GM21737 (cell line): ENCODE results near the gene DPP6.

ENCODE experiments used
- ATAC-seq: cut with Tn5 transposase; IDR thresholded peaks from one replicate; pipeline ENCODE4 v1.9.1; 2021; ENCODE audit warnings: mild to moderate bottlenecking, moderate library complexity; ENCODE audit not compliant: unreplicated experiment

The DPP6 gene

DNA sequence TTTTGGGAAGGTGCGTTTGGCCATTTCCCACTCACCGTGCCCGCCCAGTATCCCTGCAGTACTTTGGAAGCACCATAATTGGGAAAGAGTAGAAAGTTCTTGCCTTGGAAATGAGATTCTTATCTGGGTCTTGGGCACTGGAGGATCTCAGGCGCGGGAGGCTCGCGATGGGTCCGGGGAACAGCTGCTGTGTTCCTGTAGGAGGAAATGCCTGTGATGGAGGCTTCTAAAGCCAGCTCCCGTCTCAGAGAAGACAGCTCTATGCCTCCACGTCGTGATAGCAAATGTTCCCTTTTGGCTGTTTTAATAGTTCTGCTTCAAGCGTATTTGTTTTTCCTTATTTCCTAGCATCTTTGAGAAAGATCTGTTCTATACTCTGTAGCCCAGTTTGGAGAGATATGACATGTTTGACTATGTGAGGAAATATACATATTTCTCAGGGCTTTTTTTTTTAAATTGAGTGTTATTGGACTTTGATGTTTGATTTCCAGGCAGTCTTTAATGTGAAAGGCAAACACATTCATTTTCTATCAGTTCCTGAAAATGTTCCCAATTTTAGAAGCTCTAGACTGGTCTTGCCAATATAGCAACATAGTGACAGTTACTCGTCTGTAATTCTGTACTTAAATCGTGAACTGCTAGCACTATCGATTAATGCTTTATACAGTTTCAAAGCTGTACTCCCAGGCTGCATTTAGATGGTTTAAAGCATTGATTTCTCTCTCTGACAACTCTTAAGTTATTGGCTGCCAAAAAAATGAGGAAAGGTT is 280.8 kb downstream of the DPP6 start:
- no peak for ATAC-seq

DNA sequence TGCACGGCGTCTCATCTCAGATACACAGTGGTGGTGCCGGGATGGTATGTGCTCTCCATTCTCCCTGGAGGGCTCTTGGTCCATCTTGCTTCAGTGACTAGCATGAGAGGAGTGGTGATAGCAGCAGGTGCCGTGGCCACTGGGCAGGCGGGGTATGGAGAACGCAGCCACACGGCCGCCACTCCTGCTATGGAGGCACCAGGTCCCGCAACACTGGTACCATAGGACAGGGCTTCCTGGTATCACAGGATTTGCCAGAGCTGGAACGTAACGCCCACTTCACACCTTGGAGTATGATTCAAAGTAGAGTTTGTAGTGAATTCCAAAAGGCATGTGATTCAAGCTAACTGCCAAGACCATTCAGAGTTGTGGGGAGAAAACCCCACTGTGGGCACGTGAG is 284.1 kb downstream of the DPP6 start:
- no peak for ATAC-seq

DNA sequence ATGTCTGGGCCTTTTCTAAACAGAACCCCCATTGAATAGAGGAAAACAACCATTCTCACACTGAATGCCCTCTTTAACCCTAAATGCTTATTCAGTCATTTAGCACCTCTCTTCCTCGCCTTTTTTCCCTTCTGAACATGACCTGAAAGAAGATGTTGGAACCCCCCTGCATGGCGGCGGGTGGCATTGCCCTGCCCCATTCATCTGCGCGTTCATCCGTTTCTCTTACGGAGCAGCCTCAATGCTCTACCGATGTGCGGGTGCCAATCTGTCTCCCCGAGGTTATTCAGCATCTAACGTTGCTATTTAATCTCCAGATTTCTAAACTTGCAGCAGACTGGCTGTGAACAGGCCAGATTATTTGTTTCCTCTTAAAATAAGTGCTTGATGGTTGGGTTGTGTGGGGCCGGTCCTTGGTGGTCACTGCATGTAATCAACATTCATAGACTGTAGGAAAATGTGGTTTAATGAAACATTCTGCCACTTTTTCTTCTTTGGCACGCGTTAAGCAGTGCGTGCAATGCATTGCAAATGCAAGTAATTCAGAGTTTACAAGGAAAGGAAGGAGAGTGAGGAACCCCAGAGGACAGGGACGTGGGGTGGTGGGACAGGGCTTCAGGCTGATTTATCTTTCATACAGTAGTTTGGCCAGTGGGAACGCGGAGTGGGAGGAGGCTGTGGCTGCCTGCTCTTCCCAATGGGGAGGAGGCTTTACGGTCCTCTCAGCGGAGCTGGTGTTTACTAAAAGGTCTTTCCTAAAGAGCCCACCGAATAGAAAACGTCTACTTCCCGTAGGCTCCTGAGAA is 286.7 kb downstream of the DPP6 start:
- no peak for ATAC-seq

DNA sequence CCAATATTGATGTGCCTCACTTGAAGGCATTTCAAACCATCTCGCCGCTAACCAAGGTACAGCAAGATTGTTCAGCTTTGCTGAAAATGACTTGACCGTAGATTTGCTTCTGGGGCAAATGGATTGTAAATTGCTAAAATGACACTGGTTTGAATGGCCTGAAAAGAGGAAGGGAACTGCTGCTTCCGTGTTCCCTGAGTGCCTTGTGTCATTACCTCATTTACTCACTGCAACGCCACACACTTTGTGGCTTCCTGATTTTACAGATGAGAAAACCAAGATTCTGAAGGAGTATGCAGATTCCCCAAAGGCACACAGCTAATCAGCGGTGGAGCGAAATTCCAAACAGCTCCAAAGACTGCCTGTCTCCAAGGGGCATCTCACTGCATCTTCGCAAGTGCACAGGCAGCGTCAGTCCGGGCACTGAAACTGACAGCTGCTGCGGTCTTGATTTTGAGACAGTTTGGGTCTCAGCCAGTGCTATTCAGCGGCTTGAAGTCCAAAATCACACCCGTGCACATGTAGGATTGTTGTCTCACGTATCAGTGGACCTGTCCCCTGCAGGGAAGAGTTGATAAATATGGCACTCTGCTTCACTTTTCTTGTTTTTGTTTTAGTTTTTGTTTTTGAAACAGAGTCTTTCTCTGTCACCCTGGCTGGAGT is 290.9 kb downstream of the DPP6 start:
- ATAC-seq, result no peak

DNA sequence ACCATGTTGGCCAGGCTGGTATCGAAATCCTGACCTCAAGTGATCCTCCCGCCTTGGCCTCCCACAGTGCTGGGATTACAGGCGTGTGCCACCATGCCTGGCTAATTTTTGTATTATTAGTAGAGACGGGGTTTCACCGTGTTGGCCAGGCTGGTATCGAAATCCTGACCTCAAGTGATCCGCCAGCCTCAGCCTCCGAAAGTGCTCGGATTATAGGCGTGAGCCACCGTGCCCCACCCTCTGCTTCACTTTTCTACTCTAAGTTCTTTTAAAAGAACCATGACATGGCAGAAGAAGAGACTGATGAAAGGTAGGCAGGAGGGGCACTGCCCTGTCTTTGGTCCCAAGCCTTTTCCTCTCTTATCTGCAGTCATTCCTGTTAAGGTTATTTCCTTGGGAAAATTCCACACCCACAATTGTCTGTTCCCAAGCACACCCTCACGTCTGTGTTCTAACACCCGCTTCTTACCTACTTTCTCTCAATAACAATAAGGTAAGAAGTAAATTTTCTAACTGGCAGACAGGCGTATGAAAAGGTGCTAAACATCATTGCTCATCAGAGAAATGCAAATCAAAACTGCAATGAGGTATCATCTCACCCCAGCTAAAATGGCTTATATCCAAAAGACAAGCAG is 291.7 kb downstream of the DPP6 start:
- no peak for ATAC-seq

DNA sequence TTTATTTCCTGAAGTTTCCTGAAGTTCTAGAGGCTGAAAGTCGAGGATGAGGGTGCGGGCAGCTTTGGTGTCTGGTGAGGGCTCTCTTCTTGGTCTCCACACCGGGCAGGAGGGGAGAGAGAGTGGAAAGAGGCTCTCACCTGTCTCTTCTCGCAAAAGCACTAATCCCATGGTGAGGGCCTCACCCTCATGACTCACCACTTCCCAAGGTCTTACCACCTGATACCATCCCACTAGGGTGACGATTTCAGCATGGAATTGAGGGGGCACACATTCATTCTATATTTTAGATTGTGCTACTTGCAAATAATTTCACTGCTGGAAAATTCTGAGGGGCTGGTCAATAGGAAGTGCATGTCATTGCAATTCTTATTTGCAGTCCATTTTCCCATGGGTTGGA is 292.9 kb downstream of the DPP6 start:
- ATAC-seq, result no peak

DNA sequence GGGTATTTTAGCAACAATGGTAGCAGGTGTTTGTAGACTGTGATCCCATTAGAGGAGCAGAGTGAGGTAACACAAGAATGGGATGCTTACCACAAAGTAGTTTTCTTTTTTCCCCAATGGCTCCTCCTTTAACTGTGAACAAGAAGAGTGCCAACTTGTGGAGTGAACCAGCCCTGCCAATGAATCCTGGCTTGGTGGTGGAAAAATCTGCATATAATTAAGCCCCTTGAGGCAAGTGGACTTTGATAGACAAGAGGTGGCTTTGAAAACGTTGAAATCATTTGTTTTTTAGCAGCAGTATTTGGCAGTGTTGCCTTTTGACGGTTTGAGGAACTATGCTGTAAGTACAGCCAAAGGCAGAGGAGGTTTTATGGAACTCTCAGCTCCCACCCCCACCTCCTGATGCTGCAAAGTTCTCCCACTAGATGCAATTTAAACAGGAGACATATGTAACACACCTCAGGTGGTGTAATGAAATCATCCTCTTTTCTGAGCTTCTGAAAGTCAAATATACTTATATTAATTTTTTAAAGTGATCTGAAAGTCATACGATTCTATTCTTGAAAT is 295.6 kb downstream of the DPP6 start:
- ATAC-seq, result no peak

DNA sequence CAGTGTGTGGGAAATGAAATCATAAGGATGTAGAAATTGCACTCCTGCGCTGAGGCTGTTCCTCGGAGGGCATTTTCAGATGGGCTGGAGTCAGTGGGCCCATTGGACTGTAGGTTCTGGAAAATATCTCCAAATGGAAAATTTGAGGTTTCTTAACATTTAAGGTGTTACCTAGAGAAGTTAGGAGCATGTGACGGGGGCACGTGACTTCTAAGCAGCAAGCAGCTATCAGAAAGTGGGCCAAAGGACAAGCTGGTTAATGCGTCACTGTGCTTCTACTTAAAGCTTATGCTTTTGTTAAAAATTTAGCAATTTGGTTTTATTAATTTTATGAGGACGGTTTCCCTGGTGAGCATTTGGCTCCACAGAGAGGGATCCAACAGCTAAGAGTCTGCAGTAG is 298.7 kb downstream of the DPP6 start:
- no peak for ATAC-seq

DNA sequence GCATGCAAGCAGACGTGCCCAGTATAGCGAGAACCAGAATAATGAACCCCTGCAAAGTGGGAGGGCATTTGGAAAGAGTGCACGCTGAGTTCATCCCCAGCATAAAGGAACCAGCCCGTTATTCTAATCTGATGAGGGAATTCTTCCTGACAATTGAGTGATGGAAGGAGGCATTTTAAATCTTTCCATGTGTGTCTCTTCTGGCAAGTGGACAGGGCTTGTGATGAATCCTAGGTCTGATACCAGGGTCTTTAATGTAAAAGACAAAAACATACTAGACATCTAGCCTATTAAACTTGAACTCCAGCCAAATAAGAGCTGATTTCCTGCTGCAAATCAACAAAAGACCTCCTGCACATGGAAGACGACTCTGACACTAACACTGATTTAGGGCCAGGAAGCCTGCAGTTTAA is 301.2 kb downstream of the DPP6 start:
- ATAC-seq, result no peak

DNA sequence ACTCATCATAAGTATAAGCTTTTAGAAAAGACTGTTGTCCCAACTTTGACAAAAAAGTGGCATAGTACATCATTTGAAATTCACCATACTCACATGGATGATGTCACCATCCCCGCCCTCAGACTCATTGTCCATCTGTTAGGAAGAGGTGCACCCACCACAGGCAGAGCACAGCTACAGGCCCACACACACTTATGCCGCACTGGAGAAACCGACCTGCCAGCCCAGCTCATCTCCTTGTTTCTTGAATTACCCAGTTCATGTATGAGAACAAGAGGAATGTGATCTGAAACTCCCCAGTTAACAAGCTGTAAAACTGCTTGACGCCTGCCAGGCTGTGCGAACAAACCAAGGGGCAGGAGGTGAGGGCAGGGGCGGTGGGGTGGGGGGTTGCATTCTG is 312.0 kb downstream of the DPP6 start:
- ATAC-seq, result no peak

DNA sequence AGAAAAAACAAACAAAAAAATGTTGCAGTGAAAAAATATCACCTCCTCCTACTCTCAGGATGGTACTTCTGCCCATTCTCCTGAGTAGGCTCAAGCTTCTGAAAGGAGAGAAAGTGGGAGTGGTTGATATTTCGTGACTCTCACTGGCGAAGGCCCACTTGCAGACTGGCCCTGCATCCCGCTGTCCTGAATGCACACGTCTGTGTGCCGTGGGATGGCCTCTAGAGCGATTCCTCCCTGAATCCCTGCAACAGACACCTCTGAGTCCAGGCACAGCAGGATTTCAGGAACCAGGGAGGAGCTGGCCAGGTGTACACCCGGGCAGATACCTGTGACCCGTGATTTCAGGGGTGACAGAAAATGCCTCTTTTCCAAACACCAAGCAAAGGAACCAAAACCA is 319.2 kb downstream of the DPP6 start:
- ATAC-seq, result no peak

DNA sequence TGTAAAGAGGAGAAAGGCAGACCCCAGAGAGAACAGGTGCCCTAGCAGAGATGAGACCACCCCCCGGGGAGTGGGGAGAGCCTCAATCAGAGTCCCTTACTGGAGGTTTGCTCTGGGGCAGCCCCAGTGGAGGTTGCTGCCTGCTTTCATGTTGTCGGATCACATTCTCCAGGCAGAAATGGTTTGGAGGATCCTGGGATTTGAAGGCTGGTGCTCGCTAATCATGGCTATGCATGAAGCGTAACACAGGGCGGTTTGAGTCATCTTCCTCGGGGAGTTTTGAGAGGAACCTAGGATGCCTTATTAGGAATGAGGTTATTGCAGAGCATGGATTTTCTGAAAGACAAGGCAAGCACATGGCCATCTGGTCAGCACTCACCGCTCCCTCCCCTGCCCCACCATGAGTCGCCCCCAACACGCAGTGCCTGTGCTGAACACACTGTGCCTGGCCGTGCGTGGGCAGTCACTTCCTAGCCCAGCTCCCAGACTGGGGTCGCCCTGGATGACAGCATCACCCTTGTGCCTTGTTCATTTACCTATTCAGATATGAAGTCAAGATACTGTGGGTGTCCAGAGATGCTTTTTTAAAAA is 319.9 kb downstream of the DPP6 start:
- no peak for ATAC-seq

DNA sequence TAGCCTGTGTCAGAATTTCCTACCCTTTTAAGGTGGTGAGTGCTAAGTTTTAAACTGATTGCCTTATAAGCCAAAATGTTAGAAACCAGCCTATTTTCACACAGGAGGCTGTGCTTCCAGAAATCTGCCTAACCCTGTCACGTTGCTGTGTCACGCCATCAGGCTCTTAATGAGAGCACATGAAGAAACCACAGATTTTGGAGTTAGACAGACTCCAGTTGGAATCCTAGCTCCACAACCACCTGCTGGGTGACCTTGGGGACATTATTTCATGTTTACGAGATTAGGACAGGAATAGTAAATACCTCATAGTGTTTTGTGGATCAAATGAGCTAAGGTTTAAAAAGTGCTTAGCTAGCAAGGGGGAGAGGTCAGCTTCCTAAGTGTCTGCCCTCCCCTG is 321.8 kb downstream of the DPP6 start:
- ATAC-seq, result no peak

DNA sequence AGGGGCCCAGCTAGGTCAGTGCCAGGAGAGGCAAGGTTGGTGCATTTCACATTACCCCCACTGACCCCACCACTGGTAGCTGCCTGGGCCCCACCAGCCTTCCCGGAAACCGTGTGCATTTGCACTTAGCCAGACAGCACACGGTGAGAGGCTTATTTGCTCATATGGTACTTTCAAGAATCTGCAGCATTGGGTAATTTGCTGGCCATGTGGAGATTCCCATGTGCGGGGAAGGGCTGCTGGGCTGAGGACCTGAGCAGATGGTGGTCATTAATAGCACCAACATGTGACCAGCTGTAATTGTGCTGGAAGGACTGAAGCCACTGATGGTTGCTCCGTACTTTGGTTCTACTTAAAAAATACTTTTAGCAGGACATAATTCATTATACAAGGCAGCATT is 323.8 kb downstream of the DPP6 start:
- ATAC-seq, result no peak

DNA sequence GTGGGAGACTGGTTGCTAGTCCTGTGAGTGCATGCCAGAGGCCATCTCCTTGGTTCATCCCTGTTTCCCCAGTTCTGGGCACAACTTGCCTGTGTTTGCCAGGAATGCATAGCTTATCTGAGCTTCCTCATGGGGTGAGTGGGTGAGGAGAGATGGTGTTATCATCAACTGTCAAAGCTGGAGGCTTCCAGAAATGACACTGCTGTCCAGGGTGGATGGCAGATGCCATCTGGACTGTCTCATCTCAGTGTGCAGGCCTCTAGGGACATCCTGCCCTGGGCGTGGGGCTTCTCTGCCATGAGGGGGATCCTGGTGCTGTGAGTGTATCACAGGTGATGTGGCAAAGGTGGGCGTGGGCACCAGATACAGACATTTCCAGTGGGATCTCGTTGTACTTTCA is 328.6 kb downstream of the DPP6 start:
- ATAC-seq, result no peak

DNA sequence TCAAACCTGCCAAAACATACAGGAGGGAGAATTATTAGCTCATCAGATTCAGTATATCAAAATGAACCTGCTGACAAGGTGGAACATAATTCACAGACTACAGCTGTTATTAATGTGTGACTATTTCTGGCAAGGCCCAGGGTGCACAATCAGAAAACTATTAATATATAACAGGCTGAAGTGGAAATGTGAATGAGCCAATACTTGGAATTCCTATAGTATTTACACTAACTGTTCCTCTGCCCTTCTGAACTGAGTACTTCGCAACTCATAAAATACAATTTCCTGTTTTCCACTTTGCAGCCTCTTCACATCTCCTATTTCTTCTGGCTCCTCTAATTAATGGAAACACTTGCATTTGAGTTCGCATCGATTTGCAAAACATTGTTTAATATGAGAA is 330.8 kb downstream of the DPP6 start:
- no peak for ATAC-seq

DNA sequence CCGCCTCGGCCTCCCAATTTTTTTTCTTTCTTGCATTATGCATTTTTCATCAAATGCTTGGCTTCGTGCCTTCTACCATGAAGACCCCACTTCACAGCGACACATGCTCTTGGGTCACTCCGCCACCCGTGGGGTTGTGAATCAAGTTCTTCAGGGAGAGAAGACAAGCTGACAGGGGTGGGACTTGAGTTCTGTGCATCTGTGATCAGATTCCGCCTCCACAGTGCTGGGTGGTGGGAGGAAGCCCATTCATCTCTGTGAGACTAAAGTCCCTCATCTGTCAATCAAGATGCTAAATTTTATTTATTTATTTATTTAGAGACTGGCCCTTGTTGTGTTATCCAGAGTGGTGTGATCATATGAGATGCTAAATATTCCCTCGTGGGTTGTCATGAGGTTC is 333.0 kb downstream of the DPP6 start:
- no peak for ATAC-seq

DNA sequence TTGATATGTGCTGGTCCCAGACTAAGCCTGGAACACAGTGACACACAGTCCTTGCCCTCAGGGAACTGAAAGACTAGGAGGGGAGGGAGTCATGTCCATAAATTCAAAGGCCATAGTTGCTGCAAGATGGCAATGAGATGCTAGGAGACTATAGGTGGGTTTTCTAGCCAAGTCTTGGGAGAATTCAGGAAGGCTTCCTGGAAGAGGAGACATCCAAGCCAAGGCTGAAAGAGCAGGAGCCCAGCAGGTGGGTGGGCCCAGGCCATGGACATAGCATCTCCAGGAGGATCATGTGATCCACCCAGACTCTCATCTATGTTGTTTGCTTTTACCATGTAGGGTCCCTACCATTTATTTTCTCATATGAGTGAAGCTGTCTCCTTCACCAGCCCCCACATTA is 335.1 kb downstream of the DPP6 start:
- no peak for ATAC-seq

DNA sequence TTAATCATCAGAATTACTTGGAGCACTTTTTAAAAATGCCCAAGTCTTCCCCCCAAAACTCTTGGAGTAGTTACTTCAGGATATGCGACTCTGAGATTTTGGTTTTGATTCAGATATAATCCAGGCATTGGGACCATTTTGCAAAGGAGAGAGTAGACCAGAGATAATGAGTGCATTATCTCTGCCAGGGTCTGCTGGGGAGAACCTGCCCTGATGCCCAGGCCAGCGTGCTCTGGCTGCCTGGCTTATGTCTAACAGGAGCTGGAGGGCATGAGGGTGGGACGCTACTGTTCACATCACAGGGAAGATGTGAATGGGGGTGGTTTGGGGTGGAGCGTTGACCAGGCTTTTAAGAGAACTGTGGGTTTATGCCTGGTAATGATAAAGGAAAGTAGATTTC is 336.2 kb downstream of the DPP6 start:
- ATAC-seq, result no peak

DNA sequence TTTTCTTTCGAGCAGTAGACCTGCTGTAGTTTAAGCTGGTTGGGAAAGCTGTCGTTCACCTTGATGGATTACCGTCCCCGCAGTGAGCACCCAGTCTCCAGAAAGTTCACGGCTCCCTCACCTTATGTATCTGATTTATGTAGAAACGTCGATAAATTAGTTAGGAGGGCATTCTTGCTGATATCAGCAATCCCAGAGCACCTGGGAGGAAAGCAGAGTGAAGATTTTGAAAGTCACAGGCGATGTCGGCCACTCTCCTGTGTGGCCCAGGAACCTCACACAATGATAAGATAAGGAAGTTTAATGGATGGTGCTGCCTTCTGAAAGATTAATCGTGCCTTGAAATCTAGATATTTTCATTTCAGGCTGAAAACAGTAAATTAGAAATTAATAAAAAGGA is 336.8 kb downstream of the DPP6 start:
- ATAC-seq, result no peak

DNA sequence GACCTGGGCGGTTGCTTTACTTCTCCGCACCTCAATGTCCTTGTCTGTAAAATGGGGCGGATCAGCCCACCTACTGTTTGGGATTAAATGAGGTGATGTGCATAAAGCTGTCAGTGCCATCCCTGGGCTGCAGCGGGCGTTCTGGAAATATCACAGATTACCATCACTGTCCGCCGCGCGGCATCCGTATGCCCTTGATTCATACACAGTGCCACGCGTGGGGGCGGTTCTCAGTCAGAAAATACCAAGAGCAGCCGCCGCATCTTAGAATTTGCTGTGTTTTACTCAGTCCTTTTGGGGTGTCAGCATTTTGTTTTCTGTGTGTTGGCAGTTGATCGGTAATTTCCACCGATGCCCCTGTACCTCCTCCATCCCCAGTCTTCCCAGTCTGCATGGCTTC is 338.8 kb downstream of the DPP6 start:
- no peak for ATAC-seq
